ENCODE results near the gene LUM.

The LUM gene

DNA sequence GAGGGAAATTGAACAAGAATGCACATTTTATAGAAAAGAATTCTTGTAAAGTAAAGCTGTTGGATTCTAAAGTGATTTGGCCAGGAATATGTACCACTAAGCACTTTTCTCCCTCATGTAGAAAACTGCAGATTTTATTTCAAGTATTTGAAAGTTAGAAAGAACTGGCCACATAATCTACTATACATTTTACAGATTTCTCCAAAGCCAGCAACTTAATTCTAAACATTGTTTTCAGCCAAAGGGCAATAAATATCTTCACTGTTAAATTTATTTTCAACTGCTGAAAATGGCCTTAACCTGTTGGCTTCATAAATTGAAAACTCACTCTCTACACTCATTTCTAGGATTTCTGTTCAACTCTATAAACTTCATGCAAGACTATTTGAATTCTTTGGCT is 37.9 kb downstream of the LUM start:
- Histone ChIP-seq H3K18ac (ENCODE audit: low read length) (no peak overlapping the region), H3K56ac (ENCODE audit: low read length) (no peak overlapping the region), H3K23ac (ENCODE audit: low read length) (no peak overlapping the region), H2AK5ac (ENCODE audit: low read length) (no peak overlapping the region), H3K4me3 (ENCODE audit: low read length) (no peak overlapping the region), H3K4ac (ENCODE audit: low read depth, low read length) (no peak overlapping the region), H3K79me1 (ENCODE audit: low read length) (no peaks in the 10 kb centered on the region), H3K4me1 (ENCODE audit: control insufficient read depth, low read depth, low read length) (peaks cover 5% of the 10 kb centered on the region), H3K27me3 (ENCODE audit: insufficient read depth, low read length, poor library complexity) (no peaks in the 10 kb centered on the region), H3K27ac (ENCODE audit: low read depth, low read length) (no peak overlapping the region), H3K36me3 (ENCODE audit: control insufficient read depth, insufficient read depth, low read length) (no peaks in the 10 kb centered on the region), H3K9ac (ENCODE audit: low read length) (no peak overlapping the region), H2BK5ac (ENCODE audit: low read length) (no peak overlapping the region), H3K4me2 (ENCODE audit: low read length) (no peak overlapping the region), H2BK15ac (replicated peaks; ENCODE audit: low read depth) (no peak overlapping the region), H2BK120ac (ENCODE audit: low read depth, low read length) (no peak overlapping the region), H4K8ac (ENCODE audit: low read depth, low read length) (no peak overlapping the region), H4K5ac (ENCODE audit: low read length) (no peak overlapping the region), H3K79me2 (ENCODE audit: control insufficient read depth, insufficient read depth, low read length) (no peaks in the 10 kb centered on the region)
- no peak for DNase-seq

GRCh38 chr12:91072931-91073330 is 38.4 kb downstream of the LUM start:
- Histone ChIP-seq H2BK15ac (replicated peaks; ENCODE audit: low read depth) (no peak overlapping the region), H3K56ac (ENCODE audit: low read length) (no peak overlapping the region), H3K27ac (ENCODE audit: low read depth, low read length) (no peak overlapping the region), H3K27me3 (ENCODE audit: insufficient read depth, low read length, poor library complexity) (no peaks in the 10 kb centered on the region), H3K23ac (ENCODE audit: low read length) (no peak overlapping the region), H4K8ac (ENCODE audit: low read depth, low read length) (no peak overlapping the region), H3K4ac (ENCODE audit: low read depth, low read length) (no peak overlapping the region), H3K9ac (ENCODE audit: low read length) (no peak overlapping the region), H3K79me1 (ENCODE audit: low read length) (no peaks in the 10 kb centered on the region), H3K4me2 (ENCODE audit: low read length) (no peak overlapping the region), H3K4me1 (ENCODE audit: control insufficient read depth, low read depth, low read length) (peaks cover 5% of the 10 kb centered on the region), H3K4me3 (ENCODE audit: low read length) (no peak overlapping the region), H3K36me3 (ENCODE audit: control insufficient read depth, insufficient read depth, low read length) (no peaks in the 10 kb centered on the region), H3K79me2 (ENCODE audit: control insufficient read depth, insufficient read depth, low read length) (no peaks in the 10 kb centered on the region), H2BK5ac (ENCODE audit: low read length) (no peak overlapping the region), H2AK5ac (ENCODE audit: low read length) (no peak overlapping the region), H2BK120ac (ENCODE audit: low read depth, low read length) (no peak overlapping the region), H4K5ac (ENCODE audit: low read length) (no peak overlapping the region), H3K18ac (ENCODE audit: low read length) (no peak overlapping the region)
- DNase-seq = no peak
- no CpG with 5 or more reads among the region's 2 CpGs for WGBS (ENCODE audit: extremely low coverage, insufficient coverage, low lambda C conversion rate)

DNA sequence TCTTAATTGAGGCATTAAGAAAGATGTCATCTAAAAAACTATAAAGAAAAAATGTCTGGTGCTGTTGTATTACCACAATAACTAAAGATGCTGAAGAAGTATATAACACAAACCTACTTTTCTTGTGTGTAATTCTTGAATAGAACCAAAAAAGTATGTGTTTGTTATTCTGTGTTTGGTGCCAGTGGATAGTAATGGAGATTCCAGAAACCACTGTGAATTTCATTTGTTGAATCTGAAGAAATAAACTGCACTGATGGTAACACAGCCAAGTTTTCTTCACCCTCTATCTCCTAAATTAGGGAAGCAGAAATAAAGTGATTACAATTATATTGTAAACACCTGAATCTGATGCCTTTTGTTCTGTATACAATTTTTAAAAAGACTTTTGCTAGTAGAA is 40.4 kb downstream of the LUM start:
- Histone ChIP-seq H3K4ac (ENCODE audit: low read depth, low read length) (no peak overlapping the region), H3K79me2 (ENCODE audit: control insufficient read depth, insufficient read depth, low read length) (no peaks in the 10 kb centered on the region), H3K4me2 (ENCODE audit: low read length) (no peak overlapping the region), H3K18ac (ENCODE audit: low read length) (no peak overlapping the region), H2BK5ac (ENCODE audit: low read length) (no peak overlapping the region), H3K79me1 (ENCODE audit: low read length) (no peaks in the 10 kb centered on the region), H3K9ac (ENCODE audit: low read length) (no peak overlapping the region), H4K5ac (ENCODE audit: low read length) (no peak overlapping the region), H4K8ac (ENCODE audit: low read depth, low read length) (no peak overlapping the region), H3K27ac (ENCODE audit: low read depth, low read length) (no peak overlapping the region), H3K4me3 (ENCODE audit: low read length) (no peak overlapping the region), H3K56ac (ENCODE audit: low read length) (no peak overlapping the region), H3K27me3 (ENCODE audit: insufficient read depth, low read length, poor library complexity) (no peaks in the 10 kb centered on the region), H2BK15ac (replicated peaks; ENCODE audit: low read depth) (no peak overlapping the region), H2BK120ac (ENCODE audit: low read depth, low read length) (no peak overlapping the region), H3K36me3 (ENCODE audit: control insufficient read depth, insufficient read depth, low read length) (no peaks in the 10 kb centered on the region), H2AK5ac (ENCODE audit: low read length) (no peak overlapping the region), H3K23ac (ENCODE audit: low read length) (no peak overlapping the region), H3K4me1 (ENCODE audit: control insufficient read depth, low read depth, low read length) (no peaks in the 10 kb centered on the region)
- no peak for DNase-seq

DNA sequence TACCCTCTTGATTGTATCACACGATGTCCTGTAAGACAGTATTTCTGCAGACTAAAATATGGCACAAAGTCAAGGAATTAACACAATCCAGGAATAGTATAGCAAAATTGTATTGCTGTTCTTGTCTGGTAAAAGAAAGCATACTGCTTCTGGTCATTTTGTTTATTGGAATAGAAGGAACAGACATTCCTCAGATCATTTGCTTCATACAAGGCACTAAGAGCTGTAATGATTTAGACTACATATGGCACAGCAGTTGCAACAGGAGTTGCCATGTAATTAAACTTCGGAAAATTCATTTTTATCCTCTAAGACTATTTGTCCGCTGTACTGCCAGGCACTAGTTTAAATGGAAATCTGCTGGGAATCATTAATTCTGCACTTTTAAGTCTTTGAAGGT is 45.9 kb downstream of the LUM start:
- Histone ChIP-seq H2BK15ac (replicated peaks; ENCODE audit: low read depth) (no peak overlapping the region), H3K4me3 (ENCODE audit: low read length) (no peak overlapping the region), H3K4me2 (ENCODE audit: low read length) (no peak overlapping the region), H3K4me1 (ENCODE audit: control insufficient read depth, low read depth, low read length) (no peaks in the 10 kb centered on the region), H3K56ac (ENCODE audit: low read length) (no peak overlapping the region), H3K27ac (ENCODE audit: low read depth, low read length) (no peak overlapping the region), H3K4ac (ENCODE audit: low read depth, low read length) (no peak overlapping the region), H2BK5ac (ENCODE audit: low read length) (no peak overlapping the region), H4K8ac (ENCODE audit: low read depth, low read length) (no peak overlapping the region), H3K36me3 (ENCODE audit: control insufficient read depth, insufficient read depth, low read length) (no peaks in the 10 kb centered on the region), H3K79me1 (ENCODE audit: low read length) (no peaks in the 10 kb centered on the region), H2AK5ac (ENCODE audit: low read length) (no peak overlapping the region), H3K9ac (ENCODE audit: low read length) (no peak overlapping the region), H2BK120ac (ENCODE audit: low read depth, low read length) (no peak overlapping the region), H3K79me2 (ENCODE audit: control insufficient read depth, insufficient read depth, low read length) (no peaks in the 10 kb centered on the region), H3K18ac (ENCODE audit: low read length) (no peak overlapping the region), H4K5ac (ENCODE audit: low read length) (no peak overlapping the region), H3K27me3 (ENCODE audit: insufficient read depth, low read length, poor library complexity) (no peaks in the 10 kb centered on the region), H3K23ac (ENCODE audit: low read length) (no peak overlapping the region)
- no peak for DNase-seq
- WGBS (ENCODE audit: extremely low coverage, insufficient coverage, low lambda C conversion rate) = no CpG with 5 or more reads among the region's 3 CpGs

GRCh38 chr12:91064640-91065039 is 46.7 kb downstream of the LUM start:
- Histone ChIP-seq H2BK5ac (ENCODE audit: low read length) (no peak overlapping the region), H3K79me2 (ENCODE audit: control insufficient read depth, insufficient read depth, low read length) (no peaks in the 10 kb centered on the region), H3K4me2 (ENCODE audit: low read length) (no peak overlapping the region), H2BK120ac (ENCODE audit: low read depth, low read length) (no peak overlapping the region), H3K4me1 (ENCODE audit: control insufficient read depth, low read depth, low read length) (no peaks in the 10 kb centered on the region), H3K23ac (ENCODE audit: low read length) (no peak overlapping the region), H4K5ac (ENCODE audit: low read length) (no peak overlapping the region), H2BK15ac (replicated peaks; ENCODE audit: low read depth) (no peak overlapping the region), H3K4ac (ENCODE audit: low read depth, low read length) (no peak overlapping the region), H3K27ac (ENCODE audit: low read depth, low read length) (no peak overlapping the region), H3K27me3 (ENCODE audit: insufficient read depth, low read length, poor library complexity) (no peaks in the 10 kb centered on the region), H4K8ac (ENCODE audit: low read depth, low read length) (no peak overlapping the region), H3K79me1 (ENCODE audit: low read length) (no peaks in the 10 kb centered on the region), H3K18ac (ENCODE audit: low read length) (no peak overlapping the region), H3K4me3 (ENCODE audit: low read length) (no peak overlapping the region), H3K36me3 (ENCODE audit: control insufficient read depth, insufficient read depth, low read length) (no peaks in the 10 kb centered on the region), H2AK5ac (ENCODE audit: low read length) (no peak overlapping the region), H3K9ac (ENCODE audit: low read length) (no peak overlapping the region), H3K56ac (ENCODE audit: low read length) (no peak overlapping the region)
- no peak for DNase-seq
- WGBS (ENCODE audit: extremely low coverage, insufficient coverage, low lambda C conversion rate) = no CpG with 5 or more reads among the region's 3 CpGs

GRCh38 chr12:91061091-91061490 is 50.2 kb downstream of the LUM start:
- Histone ChIP-seq H2BK5ac (ENCODE audit: low read length) (no peak overlapping the region), H3K23ac (ENCODE audit: low read length) (no peak overlapping the region), H3K36me3 (ENCODE audit: control insufficient read depth, insufficient read depth, low read length) (no peaks in the 10 kb centered on the region), H3K18ac (ENCODE audit: low read length) (no peak overlapping the region), H3K4ac (ENCODE audit: low read depth, low read length) (no peak overlapping the region), H2BK15ac (replicated peaks; ENCODE audit: low read depth) (no peak overlapping the region), H3K4me2 (ENCODE audit: low read length) (no peak overlapping the region), H3K56ac (ENCODE audit: low read length) (no peak overlapping the region), H2AK5ac (ENCODE audit: low read length) (no peak overlapping the region), H2BK120ac (ENCODE audit: low read depth, low read length) (no peak overlapping the region), H3K27me3 (ENCODE audit: insufficient read depth, low read length, poor library complexity) (no peaks in the 10 kb centered on the region), H3K9ac (ENCODE audit: low read length) (no peak overlapping the region), H3K79me2 (ENCODE audit: control insufficient read depth, insufficient read depth, low read length) (no peaks in the 10 kb centered on the region), H3K4me3 (ENCODE audit: low read length) (no peak overlapping the region), H3K27ac (ENCODE audit: low read depth, low read length) (no peak overlapping the region), H4K8ac (ENCODE audit: low read depth, low read length) (no peak overlapping the region), H3K4me1 (ENCODE audit: control insufficient read depth, low read depth, low read length) (no peaks in the 10 kb centered on the region), H4K5ac (ENCODE audit: low read length) (no peak overlapping the region), H3K79me1 (ENCODE audit: low read length) (no peaks in the 10 kb centered on the region)
- WGBS (ENCODE audit: extremely low coverage, insufficient coverage, low lambda C conversion rate) = no CpG with 5 or more reads among the region's 1 CpG
- no peak for DNase-seq

Measured in mesendoderm (in vitro differentiated cells).